Upper lobe of right lung (tissue), 1 donor: ENCODE data around the gene OR51G2. TPM values are rescaled to one million over a fixed set of nuclear protein-coding genes. Genes with fewer than 3 reads are reported as not detected.

ENCODE experiments used
- ATAC-seq: fragments of 200-7000 bp; cut with Tn5 transposase; one replicate; pipeline ENCODE4 v1.9.1; 2020; ENCODE audit warnings: mild to moderate bottlenecking, moderate library complexity
- DNase-seq: peaks from one replicate; pipeline ENCODE4 v3.0.0-alpha.2; 2020
- H3K27ac ChIP-seq: fragments of 200-600 bp; one replicate; pipeline ENCODE4 v1.8.0; 2022
- H3K27me3 ChIP-seq: fragments of 200-600 bp; one replicate; pipeline ENCODE4 v1.8.0; 2022; ENCODE audit warnings: mild to moderate bottlenecking
- H3K36me3 ChIP-seq: fragments of 200-600 bp; one replicate; pipeline ENCODE4 v1.8.0; 2022
- H3K4me1 ChIP-seq: fragments of 200-600 bp; one replicate; pipeline ENCODE4 v1.8.0; 2022
- H3K4me3 ChIP-seq: fragments of 200-600 bp; one replicate; pipeline ENCODE4 v1.8.0; 2022; ENCODE audit warnings: mild to moderate bottlenecking
- H3K9me3 ChIP-seq: fragments of 200-600 bp; one replicate; pipeline ENCODE4 v1.8.0; 2022
- intact Hi-C: fragments of 100-400 bp; cut with DNase I; formaldehyde crosslinking; loops from one replicate; pipeline ENCODE4 v1.11.0; 2022
- total RNA-seq: library from RNA; stranded (reverse); fragmentation: NEBNext Ultra II Directional; extraction: Animal tissue kit (Norgen Biotek cat#: 25700); gene quantifications from one replicate; pipeline ENCODE4 v1.2.1, GENCODE V29; 2021
- TF ChIP-seq, protein P1 (sequence below): fragments of 200-600 bp; IDR thresholded peaks from one replicate; pipeline ENCODE4 v1.8.0; 2022; ENCODE audit warnings: antibody characterized with exemption
- donor health status: DM: no; HTN: yes; CAD: no; lungs with severe emphysema.

The OR51G2 gene
- total RNA-seq, 1 donor from 2014 or later, result not detected

DNA sequence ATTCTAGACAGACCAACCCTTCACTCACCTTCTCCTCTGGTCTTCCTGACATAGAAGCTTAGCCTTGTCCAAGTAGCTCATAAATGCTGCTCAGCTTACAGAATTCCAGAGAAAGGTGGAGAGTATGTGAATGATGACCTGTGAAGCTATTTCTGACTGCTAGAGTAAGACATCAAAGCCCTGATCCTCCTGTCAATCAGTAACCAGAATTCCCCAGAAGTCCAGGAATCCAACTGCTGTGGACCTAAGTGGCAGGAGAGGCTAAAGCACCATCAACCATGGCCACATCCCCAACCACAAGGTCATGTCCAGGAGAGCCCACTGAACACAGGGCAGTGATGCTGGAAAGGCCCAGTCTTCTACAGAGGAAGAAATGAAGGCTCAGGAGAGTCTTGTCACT, 2.6 kb downstream of the OR51G2 start:
- TF ChIP-seq, protein P1, sequence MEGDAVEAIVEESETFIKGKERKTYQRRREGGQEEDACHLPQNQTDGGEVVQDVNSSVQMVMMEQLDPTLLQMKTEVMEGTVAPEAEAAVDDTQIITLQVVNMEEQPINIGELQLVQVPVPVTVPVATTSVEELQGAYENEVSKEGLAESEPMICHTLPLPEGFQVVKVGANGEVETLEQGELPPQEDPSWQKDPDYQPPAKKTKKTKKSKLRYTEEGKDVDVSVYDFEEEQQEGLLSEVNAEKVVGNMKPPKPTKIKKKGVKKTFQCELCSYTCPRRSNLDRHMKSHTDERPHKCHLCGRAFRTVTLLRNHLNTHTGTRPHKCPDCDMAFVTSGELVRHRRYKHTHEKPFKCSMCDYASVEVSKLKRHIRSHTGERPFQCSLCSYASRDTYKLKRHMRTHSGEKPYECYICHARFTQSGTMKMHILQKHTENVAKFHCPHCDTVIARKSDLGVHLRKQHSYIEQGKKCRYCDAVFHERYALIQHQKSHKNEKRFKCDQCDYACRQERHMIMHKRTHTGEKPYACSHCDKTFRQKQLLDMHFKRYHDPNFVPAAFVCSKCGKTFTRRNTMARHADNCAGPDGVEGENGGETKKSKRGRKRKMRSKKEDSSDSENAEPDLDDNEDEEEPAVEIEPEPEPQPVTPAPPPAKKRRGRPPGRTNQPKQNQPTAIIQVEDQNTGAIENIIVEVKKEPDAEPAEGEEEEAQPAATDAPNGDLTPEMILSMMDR, result no peak
- Histone ChIP-seq H3K27me3 (no peaks in the 10 kb centered on the region), H3K27ac (no peak overlapping the region), H3K4me3 (no peak overlapping the region), H3K4me1 (no peaks in the 10 kb centered on the region), H3K9me3 (no peaks in the 10 kb centered on the region), H3K36me3 (no peaks in the 10 kb centered on the region)
- ATAC-seq (no peak), DNase-seq (no peak)
- intact Hi-C loops, result no loop called here

DNA sequence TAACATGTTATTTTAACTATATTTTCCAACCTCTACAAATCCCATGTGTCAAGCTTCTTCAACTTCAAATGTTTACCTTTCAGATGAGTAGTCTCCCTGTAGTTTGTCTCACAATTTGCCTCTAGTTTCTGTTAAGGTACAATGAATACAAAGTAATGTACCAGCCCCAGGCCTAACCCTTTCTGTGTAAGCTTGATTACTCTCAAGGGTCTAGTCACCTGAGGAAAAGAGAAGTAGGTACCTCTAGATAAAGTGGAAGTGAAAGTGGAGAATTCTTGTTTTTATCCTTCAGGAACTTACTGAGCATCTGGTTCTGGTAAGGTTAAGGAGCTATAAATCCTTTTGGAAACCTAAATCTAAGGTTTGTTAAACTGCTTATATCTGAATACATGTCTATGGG, 15.7 kb downstream of the OR51G2 start, which contains the start of gene OR51A7:
TSS of gene OR51A7 (plus strand) at position 300 of the 400 bp plus-strand sequence. CDS start 3,587 bp downstream, outside the sequence.
- Histone ChIP-seq H3K4me3 (no peak within 1 kb of the TSS), H3K27ac (no peak within 1 kb of the TSS), H3K4me1 (no peaks in the 10 kb centered on the region), H3K9me3 (no peaks in the 10 kb centered on the region), H3K27me3 (no peaks in the 10 kb centered on the region), H3K36me3 (no peaks in the 10 kb centered on the region)
- TF ChIP-seq, protein P1, result no peak
- ATAC-seq (no peak), DNase-seq (no peak)
- intact Hi-C loops, result no loop called here

DNA sequence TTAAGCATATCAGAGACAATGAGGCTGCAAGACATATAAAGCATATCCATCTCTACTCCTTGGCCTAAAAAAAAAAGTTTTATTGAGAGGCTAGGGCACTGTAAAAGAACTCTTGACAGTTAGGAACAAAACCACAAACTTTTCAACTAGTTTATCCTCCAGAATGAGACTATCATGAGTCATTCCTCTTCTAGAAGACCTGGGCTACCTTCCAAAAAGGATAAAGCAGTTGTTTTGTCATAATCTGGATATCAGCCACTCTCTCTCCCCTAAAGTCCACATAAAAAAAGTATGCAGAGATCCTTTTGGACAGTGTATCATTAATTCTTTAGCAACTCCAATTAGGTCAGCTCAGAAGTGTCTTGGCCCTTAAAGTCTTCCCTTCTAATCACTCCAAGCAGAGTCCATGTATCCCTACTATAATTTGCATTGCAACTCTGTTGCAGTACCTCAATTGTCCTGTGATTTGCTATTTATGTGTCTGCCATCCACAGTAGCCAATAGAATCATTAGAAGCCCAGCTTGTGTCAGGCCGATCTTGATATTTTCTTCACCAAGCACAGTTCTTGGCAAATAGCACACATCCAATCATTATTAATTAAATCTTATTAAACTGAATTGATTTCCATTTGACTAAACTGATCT, 27.0 kb downstream of the OR51G2 start:
- Histone ChIP-seq H3K27ac (no peak overlapping the region), H3K9me3 (no peaks in the 10 kb centered on the region), H3K36me3 (no peaks in the 10 kb centered on the region), H3K4me3 (no peak overlapping the region), H3K4me1 (no peaks in the 10 kb centered on the region), H3K27me3 (no peaks in the 10 kb centered on the region)
- TF ChIP-seq, protein P1, result no peak
- DNase-seq, result no peak
- intact Hi-C loops, result no loop called here
- ATAC-seq, result no peak

DNA sequence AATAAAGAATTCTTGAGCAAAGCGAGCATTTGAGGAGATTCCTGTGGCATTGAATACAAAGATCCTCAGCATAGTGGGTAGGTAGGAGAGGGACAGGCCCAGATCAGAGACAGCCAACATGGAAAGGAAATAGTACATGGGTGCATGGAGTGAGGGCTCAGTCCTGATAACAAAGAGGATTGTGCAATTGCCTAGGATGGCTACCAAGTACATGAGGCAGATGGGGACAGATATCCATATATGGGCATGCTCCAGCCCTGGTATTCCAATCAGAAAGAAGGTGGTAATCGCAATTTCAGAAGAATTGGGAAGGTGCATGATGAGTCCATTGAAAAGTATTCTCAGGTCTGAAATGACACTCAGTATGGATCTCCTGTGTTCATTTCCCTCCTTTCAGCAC, 28.9 kb downstream of the OR51G2 start:
- no peaks in the 10 kb centered on the region for H3K27me3 ChIP-seq
- DNase-seq (no peak), ATAC-seq (no peak)
- H3K36me3 ChIP-seq, result no peaks in the 10 kb centered on the region
- no peak overlapping the region for H3K27ac ChIP-seq
- TF ChIP-seq, protein P1, result no peak
- no peaks in the 10 kb centered on the region for H3K4me1 ChIP-seq
- no peaks in the 10 kb centered on the region for H3K9me3 ChIP-seq
- intact Hi-C loops, result no loop called here
- H3K4me3 ChIP-seq, result no peak overlapping the region

DNA sequence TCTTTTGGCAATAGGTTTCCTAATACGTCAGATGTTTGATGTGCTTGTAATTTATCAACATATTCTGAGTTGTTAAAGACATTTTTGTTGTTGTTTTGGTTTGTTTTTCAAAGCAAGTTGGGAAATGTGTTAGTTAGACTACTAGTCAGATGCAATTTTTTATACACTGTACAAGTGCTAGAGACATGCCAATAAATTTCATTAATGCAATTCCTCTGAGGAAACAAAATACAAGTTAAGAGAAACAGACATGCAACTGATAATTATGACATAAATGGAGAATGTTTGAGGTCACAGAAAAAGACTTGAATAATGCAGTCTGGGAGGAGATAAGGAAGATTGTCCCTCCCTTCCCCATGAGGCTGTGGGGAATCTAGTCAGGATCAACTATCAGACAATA, 31.6 kb downstream of the OR51G2 start:
- Histone ChIP-seq H3K36me3 (no peaks in the 10 kb centered on the region), H3K4me3 (no peak overlapping the region), H3K27me3 (no peaks in the 10 kb centered on the region), H3K27ac (no peak overlapping the region), H3K9me3 (no peaks in the 10 kb centered on the region), H3K4me1 (no peaks in the 10 kb centered on the region)
- no peak for ATAC-seq
- TF ChIP-seq, protein P1, result no peak
- intact Hi-C loops, result no loop called here
- DNase-seq, result no peak

DNA sequence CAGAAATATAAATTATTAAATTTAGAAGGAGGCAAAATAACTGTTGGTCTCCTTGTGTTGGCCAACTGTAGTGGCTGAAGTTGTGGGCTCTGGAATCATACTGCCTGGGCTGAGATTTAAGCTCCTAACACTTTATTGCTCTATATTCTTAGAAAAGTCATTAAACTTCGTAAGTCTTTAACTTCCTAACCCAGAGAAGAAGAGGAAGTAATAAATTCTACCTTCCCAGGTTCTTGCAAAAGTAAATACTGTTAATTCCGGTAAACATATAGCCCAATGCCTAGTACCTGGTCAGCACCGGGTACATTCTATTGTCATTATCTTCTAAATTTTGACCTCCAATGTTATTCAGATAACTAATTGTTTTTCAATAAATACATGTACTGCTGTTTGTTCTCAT, 33.0 kb downstream of the OR51G2 start:
- DNase-seq (no peak), ATAC-seq (no peak)
- no peak overlapping the region for H3K4me3 ChIP-seq
- H3K27ac ChIP-seq, result no peak overlapping the region
- H3K9me3 ChIP-seq, result no peaks in the 10 kb centered on the region
- no peaks in the 10 kb centered on the region for H3K27me3 ChIP-seq
- no peaks in the 10 kb centered on the region for H3K36me3 ChIP-seq
- intact Hi-C loops, result no loop called here
- TF ChIP-seq, protein P1, result no peak
- no peaks in the 10 kb centered on the region for H3K4me1 ChIP-seq
